GM23248 (cell line): ENCODE data around the gene KY. TPM values are rescaled to one million over a fixed set of nuclear protein-coding genes. Genes with fewer than 3 reads are reported as not detected.

Source experiments
- DNase-seq: peaks from one replicate; pipeline ENCODE4 v3.0.0-alpha.2; 2015
- H2AFZ ChIP-seq: fragments of 200-600 bp; sonication (generic); 2 replicates; pipeline ENCODE4 v1.6.1; 2016; ENCODE audit warnings: antibody characterized with exemption
- H3F3A ChIP-seq: fragments of 200-600 bp; sonication (generic); 2 replicates; pipeline ENCODE4 v1.6.1; 2016; ENCODE audit warnings: mild to moderate bottlenecking, antibody characterized with exemption, mixed run types; ENCODE audit not compliant: insufficient read depth
- H3K27ac ChIP-seq: fragments of 200-600 bp; sonication (generic); 2 replicates; pipeline ENCODE4 v1.5.1; 2016; ENCODE audit warnings: mild to moderate bottlenecking
- H3K27me3 ChIP-seq: fragments of 200-600 bp; sonication (generic); replicated peaks from 2 replicates; pipeline ENCODE4 v1.6.1; 2016; ENCODE audit warnings: mild to moderate bottlenecking; ENCODE audit not compliant: insufficient read depth
- H3K36me3 ChIP-seq: fragments of 200-600 bp; sonication (generic); 2 replicates; pipeline ENCODE4 v1.6.1; 2016; ENCODE audit warnings: low read depth, mild to moderate bottlenecking
- H3K4me1 ChIP-seq: fragments of 200-600 bp; sonication (generic); 2 replicates; pipeline ENCODE4 v1.6.1; 2016; ENCODE audit warnings: mild to moderate bottlenecking; ENCODE audit not compliant: insufficient read depth
- H3K4me2 ChIP-seq: fragments of 200-600 bp; sonication (generic); one replicate; pipeline ENCODE4 v1.6.1; 2016; ENCODE audit warnings: mild to moderate bottlenecking; ENCODE audit not compliant: unreplicated experiment
- H3K4me3 ChIP-seq: fragments of 200-600 bp; sonication (generic); 2 replicates; pipeline ENCODE4 v1.5.1; 2016; ENCODE audit warnings: mild to moderate bottlenecking
- H3K79me2 ChIP-seq: fragments of 200-600 bp; sonication (generic); 2 replicates; pipeline ENCODE4 v1.6.1; 2016; ENCODE audit warnings: mild to moderate bottlenecking; ENCODE audit not compliant: insufficient read depth
- H3K9ac ChIP-seq: fragments of 200-600 bp; sonication (generic); 2 replicates; pipeline ENCODE4 v1.6.1; 2016; ENCODE audit warnings: mild to moderate bottlenecking
- H3K9me2 ChIP-seq: fragments of 200-600 bp; sonication (generic); 2 replicates; pipeline ENCODE4 v1.6.1; 2016; ENCODE audit warnings: mixed run types, mild to moderate bottlenecking, moderate library complexity; ENCODE audit not compliant: insufficient read depth
- H3K9me3 ChIP-seq: fragments of 200-600 bp; sonication (generic); one replicate; pipeline ENCODE4 v1.6.1; 2017; ENCODE audit warnings: low read depth
- H4K20me1 ChIP-seq: fragments of 200-600 bp; sonication (generic); 2 replicates; pipeline ENCODE4 v1.6.0; 2016; ENCODE audit not compliant: insufficient read depth
- EZH2 ChIP-seq: fragments of 200-600 bp; sonication (generic); IDR thresholded peaks from 2 replicates; pipeline ENCODE4 v1.6.1; 2018; ENCODE audit warnings: antibody characterized with exemption, mild to moderate bottlenecking; ENCODE audit not compliant: insufficient read depth, poor library complexity, severe bottlenecking
- EZH2phosphoT487 ChIP-seq: fragments of 200-600 bp; sonication (generic); IDR thresholded peaks from 2 replicates; pipeline ENCODE4 v1.6.1; 2018; ENCODE audit warnings: antibody characterized with exemption, moderate library complexity, mild to moderate bottlenecking, low read depth; ENCODE audit not compliant: insufficient read depth
- WGBS, 2 experiments: methylation state at CpG; one replicate each; pipeline ENCODE4 v1.1.6; 2015 to 2017; ENCODE audit warnings: low lambda C conversion rate in 2 of 2, low coverage in 1 of 2; ENCODE audit errors: missing lambda C conversion rate in 2 of 2; 5-methylcytosine and 5-hydroxymethylcytosine counted together
- in situ Hi-C: fragments of 300-500 bp; cut with MboI; formaldehyde crosslinking; loops from 2 replicates; pipeline ENCODE4 v1.15.0; 2020
- polyA plus RNA-seq: library from polyadenylated mRNA; unstranded; fragments of >200 nt; fragmentation: Nextera tagmentation; extraction: Ambion mirVana; gene quantifications from 2 replicates; pipeline ENCODE4 v1.2.1, GENCODE V29; 2016
- total RNA-seq: library from RNA; depleted of rRNA; stranded (reverse); fragments of >200 nt; shearing (Covaris generic); gene quantifications from 2 replicates; pipeline ENCODE4 v1.2.3, GENCODE V29; 2014

The KY gene
- total and polyA plus RNA-seq, 2 experiments from 2014 or later: 0.65 to 0.76 TPM

- Histone ChIP-seq H3K79me2 (no peaks in the 10 kb centered on the region), H3K4me3 (no peak overlapping the region), H3K9ac (no peak overlapping the region), H3K4me1 (no peaks in the 10 kb centered on the region), H3K27ac (no peak overlapping the region), H3K4me2 (no peak overlapping the region), H3K27me3 (no peaks in the 10 kb centered on the region), H3F3A (no peaks in the 10 kb centered on the region), H3K36me3 (no peaks in the 10 kb centered on the region), H3K9me3 (no peaks in the 10 kb centered on the region), H2AFZ (no peak overlapping the region), H4K20me1 (no peaks in the 10 kb centered on the region), H3K9me2 (no peaks in the 10 kb centered on the region)
- no peak for DNase-seq
- in situ Hi-C loops: loop anchor here (25.0 kb wide), 2 partner anchors 893 to 1268 kb away; no protein-coding TSS in a partner anchor
- WGBS, 2 experiments: 94 to 100% methylated on average over 2 of the region's 2 CpGs
- TF ChIP-seq EZH2phosphoT487 (no peak), EZH2 (no peak)
These were observed 31.6 kb downstream of the KY start for GRCh38 chr3:134619301-134619615.

- Histone ChIP-seq H3K36me3 (no peaks in the 10 kb centered on the region), H3F3A (no peaks in the 10 kb centered on the region), H3K9me3 (no peaks in the 10 kb centered on the region), H3K4me1 (no peaks in the 10 kb centered on the region), H3K4me2 (no peak overlapping the region), H3K9me2 (no peaks in the 10 kb centered on the region), H3K9ac (no peak overlapping the region), H3K27me3 (no peaks in the 10 kb centered on the region), H2AFZ (no peak overlapping the region), H3K4me3 (no peak overlapping the region), H3K79me2 (no peaks in the 10 kb centered on the region), H4K20me1 (no peaks in the 10 kb centered on the region), H3K27ac (no peak overlapping the region)
- in situ Hi-C loops: loop anchor here (25.0 kb wide), 2 partner anchors 894 to 1269 kb away; no protein-coding TSS in a partner anchor
- WGBS, 2 experiments: 96 to 97% methylated on average over 13 of the region's 13 CpGs
- TF ChIP-seq EZH2 (no peak), EZH2phosphoT487 (no peak)
- DNase-seq: no peak
These were observed 32.1 kb downstream of the KY start for GRCh38 chr3:134618478-134619300.

- TF ChIP-seq EZH2 (no peak), EZH2phosphoT487 (no peak)
- H3K27me3 ChIP-seq: no peaks in the 10 kb centered on the region
- no peaks in the 10 kb centered on the region for H3K4me1 ChIP-seq
- no peaks in the 10 kb centered on the region for H4K20me1 ChIP-seq
- H3K9me2 ChIP-seq: no peaks in the 10 kb centered on the region
- H3K4me2 ChIP-seq: no peak overlapping the region
- 79% methylated on average over 7 of the region's 7 CpGs for WGBS, 2 experiments
- no peak overlapping the region for H3K4me3 ChIP-seq
- DNase-seq: no peak
- no peak overlapping the region for H3K9ac ChIP-seq
- no peaks in the 10 kb centered on the region for H3K9me3 ChIP-seq
- no peak overlapping the region for H2AFZ ChIP-seq
- H3F3A ChIP-seq: no peaks in the 10 kb centered on the region
- in situ Hi-C loops: loop anchor here (25.0 kb wide), 2 partner anchors 894 to 1269 kb away; no protein-coding TSS in a partner anchor
- H3K36me3 ChIP-seq: no peaks in the 10 kb centered on the region
- H3K79me2 ChIP-seq: no peaks in the 10 kb centered on the region
- no peak overlapping the region for H3K27ac ChIP-seq
These were observed 33.0 kb downstream of the KY start for GRCh38 chr3:134617608-134618477.

- Histone ChIP-seq H3K27ac (no peak overlapping the region), H2AFZ (no peak overlapping the region), H3K9ac (no peak overlapping the region), H3K9me3 (no peaks in the 10 kb centered on the region), H4K20me1 (no peaks in the 10 kb centered on the region), H3K4me2 (no peak overlapping the region), H3K9me2 (no peaks in the 10 kb centered on the region), H3K36me3 (no peaks in the 10 kb centered on the region), H3K4me1 (no peaks in the 10 kb centered on the region), H3F3A (no peaks in the 10 kb centered on the region), H3K4me3 (no peak overlapping the region), H3K27me3 (no peaks in the 10 kb centered on the region), H3K79me2 (no peaks in the 10 kb centered on the region)
- TF ChIP-seq EZH2phosphoT487: no peak
- no peak for TF ChIP-seq EZH2
- DNase-seq: no peak
- in situ Hi-C loops: loop anchor here (25.0 kb wide), 2 partner anchors 897 to 1272 kb away; no protein-coding TSS in a partner anchor
- WGBS, 2 experiments: 83 to 89% methylated on average over 5 of the region's 5 CpGs
These were observed 35.1 kb downstream of the KY start for GRCh38 chr3:134615743-134616142.
